ENCODE measurements around the gene TRAF5. TPM values are rescaled to one million over a fixed set of nuclear protein-coding genes. Genes with fewer than 3 reads are reported as not detected.

Gene TRAF5
- total RNA-seq, 1 donor from 2014 or later, result 1.6 TPM

DNA sequence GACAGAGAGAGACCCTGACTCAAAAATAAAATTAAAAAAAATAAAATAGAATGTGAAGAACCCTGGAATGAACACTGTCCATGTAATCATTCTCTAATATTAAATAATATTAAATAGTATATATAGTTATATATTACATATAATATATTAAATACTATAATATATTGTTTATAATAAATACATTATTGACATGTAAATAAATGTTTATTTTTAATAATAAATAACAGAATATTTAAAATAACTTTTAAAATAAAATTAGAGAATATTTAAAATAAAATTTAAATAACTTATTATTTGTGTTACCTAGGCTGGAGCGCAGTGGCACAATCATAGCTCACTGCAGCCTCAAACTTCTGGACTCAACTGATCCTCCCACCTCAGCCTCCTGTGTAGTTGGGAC lies 32.1 kb downstream of the TRAF5 start:
- no peak overlapping the region for H3K4me3 ChIP-seq (ENCODE audit: low read depth, low read length)
- TF ChIP-seq, protein P1, sequence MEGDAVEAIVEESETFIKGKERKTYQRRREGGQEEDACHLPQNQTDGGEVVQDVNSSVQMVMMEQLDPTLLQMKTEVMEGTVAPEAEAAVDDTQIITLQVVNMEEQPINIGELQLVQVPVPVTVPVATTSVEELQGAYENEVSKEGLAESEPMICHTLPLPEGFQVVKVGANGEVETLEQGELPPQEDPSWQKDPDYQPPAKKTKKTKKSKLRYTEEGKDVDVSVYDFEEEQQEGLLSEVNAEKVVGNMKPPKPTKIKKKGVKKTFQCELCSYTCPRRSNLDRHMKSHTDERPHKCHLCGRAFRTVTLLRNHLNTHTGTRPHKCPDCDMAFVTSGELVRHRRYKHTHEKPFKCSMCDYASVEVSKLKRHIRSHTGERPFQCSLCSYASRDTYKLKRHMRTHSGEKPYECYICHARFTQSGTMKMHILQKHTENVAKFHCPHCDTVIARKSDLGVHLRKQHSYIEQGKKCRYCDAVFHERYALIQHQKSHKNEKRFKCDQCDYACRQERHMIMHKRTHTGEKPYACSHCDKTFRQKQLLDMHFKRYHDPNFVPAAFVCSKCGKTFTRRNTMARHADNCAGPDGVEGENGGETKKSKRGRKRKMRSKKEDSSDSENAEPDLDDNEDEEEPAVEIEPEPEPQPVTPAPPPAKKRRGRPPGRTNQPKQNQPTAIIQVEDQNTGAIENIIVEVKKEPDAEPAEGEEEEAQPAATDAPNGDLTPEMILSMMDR (IDR thresholded peaks at IDR 0.05; ENCODE audit: insufficient read depth, low read length, severe bottlenecking), result no peak
- DNase-seq (ENCODE audit: low read depth) (no peak), FAIRE-seq (no peak)
- no peaks in the 10 kb centered on the region for H3K36me3 ChIP-seq (ENCODE audit: control insufficient read depth, insufficient read depth, low read length)
- no peaks in the 10 kb centered on the region for H3K27me3 ChIP-seq (ENCODE audit: control insufficient read depth, insufficient read depth, low read length)

GRCh38 chr1:211359876-211360275 lies 33.2 kb downstream of the TRAF5 start:
- no peaks in the 10 kb centered on the region for H3K36me3 ChIP-seq (ENCODE audit: control insufficient read depth, insufficient read depth, low read length)
- TF ChIP-seq, protein P1 (IDR thresholded peaks at IDR 0.05; ENCODE audit: insufficient read depth, low read length, severe bottlenecking), result no peak
- H3K27me3 ChIP-seq (ENCODE audit: control insufficient read depth, insufficient read depth, low read length), result no peaks in the 10 kb centered on the region
- DNase-seq (ENCODE audit: low read depth), result peak; percentile 23
- no peak for FAIRE-seq
- H3K4me3 ChIP-seq (ENCODE audit: low read depth, low read length), result no peak overlapping the region

DNA sequence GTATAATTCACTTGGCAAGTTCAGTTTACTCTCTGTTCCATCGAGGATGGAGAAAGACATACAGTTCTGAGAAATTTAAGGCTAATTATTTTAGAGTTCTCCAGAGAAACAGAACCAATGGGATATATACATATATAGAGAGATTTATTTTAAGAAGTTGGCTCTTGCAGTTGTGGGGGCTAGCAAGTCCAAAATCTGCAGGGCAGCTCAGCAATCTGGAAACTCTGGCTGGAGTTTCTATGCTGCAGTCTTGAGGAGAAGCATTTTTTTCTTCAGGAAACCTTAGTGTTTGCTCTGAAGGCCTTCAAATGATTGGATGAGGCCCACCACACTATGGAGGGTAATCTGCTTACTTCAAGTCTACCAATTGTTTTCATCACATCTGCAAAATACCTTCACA lies 34.6 kb downstream of the TRAF5 start:
- Histone ChIP-seq H3K27me3 (ENCODE audit: control insufficient read depth, insufficient read depth, low read length) (no peaks in the 10 kb centered on the region), H3K4me3 (ENCODE audit: low read depth, low read length) (no peak overlapping the region), H3K36me3 (ENCODE audit: control insufficient read depth, insufficient read depth, low read length) (no peaks in the 10 kb centered on the region)
- TF ChIP-seq, protein P1 (IDR thresholded peaks at IDR 0.05; ENCODE audit: insufficient read depth, low read length, severe bottlenecking), result no peak
- FAIRE-seq (no peak), DNase-seq (ENCODE audit: low read depth) (no peak)

- no peak overlapping the region for H3K4me3 ChIP-seq (ENCODE audit: low read depth, low read length)
- no peaks in the 10 kb centered on the region for H3K27me3 ChIP-seq (ENCODE audit: control insufficient read depth, insufficient read depth, low read length)
- no peaks in the 10 kb centered on the region for H3K36me3 ChIP-seq (ENCODE audit: control insufficient read depth, insufficient read depth, low read length)
- TF ChIP-seq, protein P1 (IDR thresholded peaks at IDR 0.05; ENCODE audit: insufficient read depth, low read length, severe bottlenecking), result no peak
- no peak for DNase-seq (ENCODE audit: low read depth)
- FAIRE-seq, result no peak
Measured at GRCh38 chr1:211369640-211370039, 43.0 kb downstream of the TRAF5 start.

DNA sequence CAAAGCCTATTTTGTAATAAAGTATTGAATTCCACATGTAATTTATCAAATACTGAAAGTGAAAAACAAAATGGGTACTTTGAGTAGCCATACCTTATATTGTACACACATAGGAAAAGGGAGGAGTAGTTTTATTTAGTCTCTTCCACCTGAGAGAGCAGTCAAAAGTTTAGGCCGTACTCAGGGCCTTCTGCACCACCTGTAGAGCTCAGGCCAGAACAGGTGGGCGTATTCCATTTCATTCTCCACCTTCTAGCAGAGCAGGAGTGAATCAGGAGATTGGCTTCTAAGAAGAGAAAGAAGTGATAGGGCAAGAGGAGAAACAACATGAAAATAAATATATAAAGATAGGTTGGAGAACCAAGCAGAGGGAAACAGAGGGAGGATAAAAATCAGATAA lies 44.0 kb downstream of the TRAF5 start:
- DNase-seq (ENCODE audit: low read depth), result no peak
- no peak overlapping the region for H3K4me3 ChIP-seq (ENCODE audit: low read depth, low read length)
- FAIRE-seq, result no peak
- no peaks in the 10 kb centered on the region for H3K36me3 ChIP-seq (ENCODE audit: control insufficient read depth, insufficient read depth, low read length)
- no peaks in the 10 kb centered on the region for H3K27me3 ChIP-seq (ENCODE audit: control insufficient read depth, insufficient read depth, low read length)
- TF ChIP-seq, protein P1 (IDR thresholded peaks at IDR 0.05; ENCODE audit: insufficient read depth, low read length, severe bottlenecking), result no peak

DNA sequence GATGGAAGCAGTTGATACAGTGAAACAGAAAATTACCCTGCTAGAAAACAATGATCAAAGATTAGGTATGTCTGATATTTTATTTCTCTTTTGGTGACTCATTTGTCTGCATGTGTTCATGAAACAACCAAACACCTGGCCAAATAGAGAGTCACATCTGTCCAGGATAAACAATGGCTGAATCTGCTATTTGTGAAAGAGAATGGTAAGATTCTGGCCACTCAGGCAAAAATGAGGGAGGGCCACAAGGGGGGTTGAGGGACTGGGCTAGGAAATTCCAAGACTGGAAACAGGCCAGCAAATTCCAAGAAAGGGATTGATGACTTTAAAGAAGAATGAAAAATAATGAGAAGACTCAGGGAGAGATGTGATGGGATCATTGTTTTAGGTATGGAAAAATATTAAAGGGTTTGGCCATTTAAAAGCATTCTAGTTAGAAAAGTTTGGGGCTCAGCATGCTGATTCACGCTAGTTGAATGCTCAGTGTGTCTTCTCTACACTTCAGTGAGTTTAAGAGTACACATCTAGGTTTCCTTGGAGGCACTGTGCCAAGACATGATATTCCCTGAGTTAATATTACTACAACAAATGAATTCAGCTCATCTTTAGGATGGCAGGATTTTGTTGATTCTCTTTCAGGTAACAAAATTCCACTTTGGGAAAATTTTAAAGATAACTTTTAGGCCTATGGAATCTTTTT lies 44.9 kb downstream of the TRAF5 start:
- Histone ChIP-seq H3K36me3 (ENCODE audit: control insufficient read depth, insufficient read depth, low read length) (no peaks in the 10 kb centered on the region), H3K4me3 (ENCODE audit: low read depth, low read length) (no peak overlapping the region), H3K27me3 (ENCODE audit: control insufficient read depth, insufficient read depth, low read length) (no peaks in the 10 kb centered on the region)
- TF ChIP-seq, protein P1 (IDR thresholded peaks at IDR 0.05; ENCODE audit: insufficient read depth, low read length, severe bottlenecking), result no peak
- no peak for FAIRE-seq
- DNase-seq (ENCODE audit: low read depth), result peak; percentile 75
